ENCODE measurements around the gene RGS5.

The RGS5 gene

GRCh38 chr1:163178628-163179027 is 24.1 kb downstream of the RGS5 start:
- no peak for DNase-seq

DNA sequence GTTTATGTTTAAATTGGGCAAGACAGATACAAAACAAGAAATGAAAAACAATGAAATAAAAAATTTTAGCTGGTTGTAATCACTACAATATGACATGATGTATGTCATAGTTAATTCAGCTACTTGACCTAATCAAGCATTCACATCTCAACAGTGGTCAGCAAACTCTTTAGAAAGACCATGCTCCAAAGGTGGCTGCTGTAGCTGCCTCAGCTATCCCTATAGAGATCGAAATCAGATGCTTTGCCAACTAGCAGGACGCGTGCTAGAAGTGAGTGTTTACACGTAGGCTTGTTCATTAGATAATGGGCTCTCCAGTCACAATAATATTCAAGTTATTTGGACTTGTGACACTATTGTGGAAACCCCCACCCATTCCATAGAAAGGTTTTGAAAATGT is 25.9 kb downstream of the RGS5 start:
- no peak for DNase-seq

- DNase-seq = peak; percentile 28
Measured at GRCh38 chr1:163174524-163175437, 27.9 kb downstream of the RGS5 start.

DNA sequence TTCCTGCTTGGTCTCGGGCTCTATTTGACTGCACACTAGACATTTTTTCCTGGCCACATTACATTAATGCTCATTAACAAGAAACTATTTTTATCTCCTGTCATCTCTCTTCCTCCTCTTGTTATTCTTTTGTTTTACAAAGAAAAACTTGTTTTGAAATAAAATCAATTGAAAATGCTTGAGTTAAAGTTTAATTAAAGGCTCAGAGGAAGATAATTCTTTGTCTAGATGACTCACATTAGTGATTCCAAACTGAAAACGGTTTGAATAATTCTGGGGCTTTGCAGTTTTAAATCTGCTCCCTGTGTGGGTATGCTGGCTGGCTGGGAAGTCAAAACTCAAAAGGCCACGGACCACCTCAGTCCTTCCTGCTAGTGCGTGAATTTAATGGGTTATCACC is 29.6 kb downstream of the RGS5 start:
- no peak for DNase-seq

GRCh38 chr1:163172596-163172995 is 30.1 kb downstream of the RGS5 start:
- DNase-seq = no peak

DNA sequence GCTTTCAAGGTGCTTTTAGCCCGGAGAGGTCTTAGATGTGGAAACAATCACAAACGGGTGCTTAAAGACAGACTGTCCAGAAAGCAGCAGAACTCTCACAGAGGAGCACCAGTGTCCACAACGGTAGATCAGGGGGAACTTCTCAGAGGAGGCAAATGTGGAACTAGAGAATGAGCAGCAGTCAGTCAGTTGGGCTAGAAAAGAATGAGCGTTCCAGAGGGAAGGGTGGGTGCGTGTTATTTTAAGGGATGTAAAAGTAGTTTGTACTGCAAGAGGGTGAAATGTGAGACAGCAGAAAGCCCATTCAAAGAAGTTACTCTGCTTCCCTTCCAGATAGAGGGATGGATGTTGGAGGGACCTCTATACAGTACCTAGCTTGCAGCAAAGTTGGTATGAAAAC is 30.9 kb downstream of the RGS5 start:
- DNase-seq = no peak

GRCh38 chr1:163170975-163171676 is 31.6 kb downstream of the RGS5 start:
- no peak for DNase-seq

GRCh38 chr1:163170331-163170730 is 32.4 kb downstream of the RGS5 start:
- DNase-seq = no peak

GRCh38 chr1:163169553-163169952 is 33.2 kb downstream of the RGS5 start:
- DNase-seq = no peak

DNA sequence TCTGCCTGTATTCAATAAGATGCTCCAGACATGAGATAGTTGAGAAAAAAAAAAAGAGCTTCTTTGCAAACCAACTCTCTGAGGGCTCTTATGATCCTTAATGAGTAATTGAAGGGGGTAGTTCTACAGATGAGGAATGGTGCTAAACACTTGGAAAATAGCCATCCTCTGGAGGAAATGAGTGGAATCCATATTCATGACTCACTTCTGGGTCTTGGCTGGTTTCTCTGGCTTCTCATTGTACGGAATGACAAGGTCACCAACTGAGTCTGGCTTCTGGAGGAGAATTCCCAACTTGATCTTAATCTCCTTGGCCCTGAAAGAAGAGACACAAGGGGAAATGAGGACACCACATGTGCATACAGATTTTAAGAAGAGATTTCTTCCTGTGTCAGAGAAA is 34.7 kb downstream of the RGS5 start:
- DNase-seq = no peak

- no peak for DNase-seq
Measured at GRCh38 chr1:163166886-163167555, 35.7 kb downstream of the RGS5 start.

DNA sequence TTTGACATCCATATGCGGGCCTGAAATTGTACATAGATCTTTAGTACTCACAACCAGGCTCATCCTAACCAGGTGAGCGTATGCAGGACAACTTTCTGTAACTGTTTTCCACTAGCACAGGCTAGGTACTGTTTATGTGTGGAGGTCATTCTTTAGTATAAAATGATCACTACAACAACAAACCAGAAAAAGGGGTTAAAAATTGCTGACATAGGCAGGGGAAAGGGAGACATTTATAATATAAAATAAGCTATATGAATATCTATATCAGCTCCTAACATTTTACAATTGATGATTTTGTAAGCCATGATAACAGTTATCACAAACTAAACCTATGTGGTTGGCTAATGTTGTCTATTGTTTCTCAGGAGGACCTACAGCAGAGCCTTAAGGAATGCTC is 37.6 kb downstream of the RGS5 start:
- no peak for DNase-seq

GRCh38 chr1:163163881-163164582 is 38.7 kb downstream of the RGS5 start:
- no peak for DNase-seq

- no peak for DNase-seq
Measured at GRCh38 chr1:163163163-163163562, 39.6 kb downstream of the RGS5 start.

DNA sequence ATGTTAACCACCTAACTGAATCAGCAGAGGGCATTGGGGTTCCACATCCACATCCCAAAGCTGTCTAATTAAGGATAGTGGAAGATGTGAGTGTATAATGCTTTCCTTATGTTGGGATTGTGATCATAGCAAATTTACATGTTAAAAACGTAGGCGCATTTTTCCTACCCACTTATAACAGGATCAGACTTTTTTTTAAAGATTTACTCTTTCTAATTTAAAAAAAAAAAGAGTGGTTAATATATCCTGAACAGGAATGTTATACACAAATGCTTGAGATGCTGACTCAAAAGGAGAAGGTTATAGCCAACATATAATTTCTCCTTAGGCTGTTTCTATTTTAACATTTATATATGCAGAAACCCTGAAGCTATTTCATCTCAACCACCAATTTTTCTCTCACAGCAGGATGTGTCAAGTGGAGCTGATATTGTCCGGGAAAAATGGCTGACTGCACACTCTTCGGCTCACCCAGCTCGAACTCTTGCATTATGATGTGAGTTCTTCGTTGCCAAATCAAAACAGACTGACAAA is 40.3 kb downstream of the RGS5 start:
- DNase-seq = no peak

- DNase-seq = no peak
Measured at GRCh38 chr1:163161841-163162240, 40.9 kb downstream of the RGS5 start.

DNA sequence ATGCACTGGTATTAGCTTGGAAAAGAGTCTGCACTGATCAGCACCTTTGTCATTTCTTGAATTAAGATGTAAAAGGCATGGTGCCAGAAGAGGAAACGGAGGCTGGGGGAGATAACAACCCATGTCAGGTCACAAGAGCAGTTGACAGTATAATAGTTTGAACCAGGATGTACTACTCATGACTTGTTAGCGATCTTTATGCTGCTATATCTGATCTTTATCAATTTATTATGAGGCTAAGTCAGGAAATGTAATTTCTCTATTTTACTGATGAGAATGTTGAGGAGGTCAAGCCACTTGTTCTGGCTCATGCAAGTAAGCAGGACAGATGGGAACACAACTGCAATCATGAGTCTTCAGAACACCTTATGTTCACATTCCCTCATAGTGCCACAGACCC is 41.4 kb downstream of the RGS5 start:
- no peak for DNase-seq

- no peak for DNase-seq
Measured at GRCh38 chr1:163155606-163156005, 47.1 kb downstream of the RGS5 start.

DNA sequence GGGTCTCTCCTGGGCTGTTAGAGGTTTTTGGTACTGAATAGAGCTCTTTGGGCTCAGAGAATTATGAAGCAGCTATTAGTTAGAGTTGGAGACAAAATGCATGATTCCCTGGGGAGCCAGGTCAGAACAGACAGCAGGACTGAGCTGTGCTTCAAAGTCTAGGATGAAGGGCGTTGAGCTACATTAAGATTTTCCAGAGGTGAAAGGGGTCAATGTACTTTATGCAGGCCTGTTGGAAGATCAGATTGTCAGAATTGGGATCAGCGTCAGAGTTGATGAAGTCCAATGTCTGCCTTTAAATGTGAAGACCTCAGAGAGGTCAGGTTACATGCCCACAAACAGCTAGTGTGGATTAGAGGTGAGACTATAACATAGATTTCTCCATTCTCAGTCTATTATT is 53.8 kb downstream of the RGS5 start:
- DNase-seq = no peak

- no peak for DNase-seq
Measured at GRCh38 chr1:163147019-163147418, 55.7 kb downstream of the RGS5 start.

DNA sequence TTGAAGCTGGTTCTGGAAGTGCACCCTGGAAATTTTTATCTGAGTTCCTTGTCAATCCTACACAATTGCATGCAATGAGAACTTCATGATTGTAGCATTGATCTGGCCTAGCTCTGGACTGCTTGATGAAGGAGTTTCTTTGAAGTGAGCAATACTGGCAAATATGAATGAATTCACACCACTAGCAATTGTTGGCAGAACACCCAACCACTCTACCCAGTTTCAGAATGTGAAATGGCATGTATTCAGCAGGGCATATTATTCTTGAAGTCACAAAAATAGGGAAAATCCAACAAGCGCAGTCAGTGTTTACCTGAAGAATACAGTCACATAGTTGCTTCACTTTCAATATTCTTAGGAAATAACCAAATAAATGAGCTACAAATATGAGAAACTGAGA is 57.3 kb downstream of the RGS5 start:
- DNase-seq = no peak

GRCh38 chr1:163144418-163144817 is 58.3 kb downstream of the RGS5 start:
- no peak for DNase-seq

DNA sequence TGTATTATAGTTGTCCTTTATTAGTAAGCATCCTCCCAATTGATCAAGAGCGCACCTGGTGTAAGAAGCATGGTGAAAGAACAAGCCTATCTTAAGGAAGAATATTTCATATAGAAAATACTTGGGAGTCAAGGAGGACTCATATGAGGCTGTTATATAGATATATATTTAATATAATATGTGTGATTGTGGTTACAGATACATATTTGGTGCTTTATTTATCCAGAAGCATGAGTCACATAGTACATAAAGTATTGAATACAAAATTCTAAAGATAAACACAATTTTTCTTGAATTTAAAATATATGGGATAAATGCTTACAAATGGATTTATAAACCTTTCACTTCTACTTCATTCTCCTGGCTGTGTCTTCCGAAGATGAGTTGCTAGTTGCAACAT is 60.6 kb downstream of the RGS5 start:
- no peak for DNase-seq
